Ishikawa (cell line): ENCODE data around the gene TBC1D1.

Experiments
- CEBPB ChIP-seq: IDR thresholded peaks from 2 replicates; pipeline ENCODE4 v1.6.1; 2012
- CREB1 ChIP-seq: IDR thresholded peaks from 2 replicates; pipeline ENCODE4 v1.6.1; 2012; ENCODE audit warnings: low read depth
- EGR1 ChIP-seq: IDR thresholded peaks from 2 replicates; pipeline ENCODE4 v1.6.1; 2012
- EP300 ChIP-seq: IDR thresholded peaks from 2 replicates; pipeline ENCODE4 v1.6.1; 2012; ENCODE audit warnings: borderline replicate concordance
- FOXM1 ChIP-seq: IDR thresholded peaks from 2 replicates; pipeline ENCODE4 v1.6.1; 2012; ENCODE audit warnings: low read depth, borderline replicate concordance
- NFIC ChIP-seq: IDR thresholded peaks from 2 replicates; pipeline ENCODE4 v1.6.1; 2012
- RAD21 ChIP-seq: IDR thresholded peaks from 2 replicates; pipeline ENCODE4 v1.6.1; 2012; ENCODE audit warnings: low read depth
- TAF1 ChIP-seq: IDR thresholded peaks from 2 replicates; pipeline ENCODE4 v1.6.1; 2012; ENCODE audit warnings: low read depth, mild to moderate bottlenecking
- TCF12 ChIP-seq: IDR thresholded peaks from 2 replicates; pipeline ENCODE4 v1.6.1; 2012; ENCODE audit warnings: low read depth
- TEAD4 ChIP-seq: IDR thresholded peaks from 2 replicates; pipeline ENCODE4 v1.6.1; 2012
- TF ChIP-seq, protein P1 (sequence below): IDR thresholded peaks from 2 replicates; pipeline ENCODE4 v1.6.1; 2012
- TF ChIP-seq, protein P2 (sequence below): IDR thresholded peaks from 2 replicates; pipeline ENCODE4 v1.6.1; 2012; ENCODE audit warnings: low read depth, mild to moderate bottlenecking

DNA sequence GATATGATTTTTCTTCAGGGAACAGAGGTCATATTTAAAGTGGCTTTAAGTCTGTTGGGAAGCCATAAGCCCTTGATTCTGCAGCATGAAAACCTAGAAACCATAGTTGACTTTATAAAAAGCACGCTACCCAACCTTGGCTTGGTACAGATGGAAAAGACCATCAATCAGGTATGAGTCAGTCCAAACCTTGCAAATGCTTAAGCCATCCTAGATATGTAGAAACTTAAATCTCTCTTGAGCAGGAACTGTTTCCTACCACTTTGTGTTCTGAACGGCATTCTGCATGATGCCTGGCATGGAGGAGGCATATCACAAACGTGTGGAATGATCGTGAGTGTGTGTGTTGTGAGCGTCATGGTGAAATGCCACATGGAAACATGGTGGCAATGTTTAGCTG lies 234.1 kb downstream of the TBC1D1 start:
- no peak for TF ChIP-seq RAD21
- TF ChIP-seq EGR1 = no peak
- TF ChIP-seq FOXM1 = no peak
- no peak for TF ChIP-seq TAF1
- no peak for TF ChIP-seq TCF12
- TF ChIP-seq CEBPB = no peak
- no peak for TF ChIP-seq TEAD4
- no peak for TF ChIP-seq EP300
- TF ChIP-seq CREB1 = no peak
- TF ChIP-seq NFIC = no peak
- TF ChIP-seq, protein P1, sequence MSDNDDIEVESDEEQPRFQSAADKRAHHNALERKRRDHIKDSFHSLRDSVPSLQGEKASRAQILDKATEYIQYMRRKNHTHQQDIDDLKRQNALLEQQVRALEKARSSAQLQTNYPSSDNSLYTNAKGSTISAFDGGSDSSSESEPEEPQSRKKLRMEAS = no peak
- TF ChIP-seq, protein P2, sequence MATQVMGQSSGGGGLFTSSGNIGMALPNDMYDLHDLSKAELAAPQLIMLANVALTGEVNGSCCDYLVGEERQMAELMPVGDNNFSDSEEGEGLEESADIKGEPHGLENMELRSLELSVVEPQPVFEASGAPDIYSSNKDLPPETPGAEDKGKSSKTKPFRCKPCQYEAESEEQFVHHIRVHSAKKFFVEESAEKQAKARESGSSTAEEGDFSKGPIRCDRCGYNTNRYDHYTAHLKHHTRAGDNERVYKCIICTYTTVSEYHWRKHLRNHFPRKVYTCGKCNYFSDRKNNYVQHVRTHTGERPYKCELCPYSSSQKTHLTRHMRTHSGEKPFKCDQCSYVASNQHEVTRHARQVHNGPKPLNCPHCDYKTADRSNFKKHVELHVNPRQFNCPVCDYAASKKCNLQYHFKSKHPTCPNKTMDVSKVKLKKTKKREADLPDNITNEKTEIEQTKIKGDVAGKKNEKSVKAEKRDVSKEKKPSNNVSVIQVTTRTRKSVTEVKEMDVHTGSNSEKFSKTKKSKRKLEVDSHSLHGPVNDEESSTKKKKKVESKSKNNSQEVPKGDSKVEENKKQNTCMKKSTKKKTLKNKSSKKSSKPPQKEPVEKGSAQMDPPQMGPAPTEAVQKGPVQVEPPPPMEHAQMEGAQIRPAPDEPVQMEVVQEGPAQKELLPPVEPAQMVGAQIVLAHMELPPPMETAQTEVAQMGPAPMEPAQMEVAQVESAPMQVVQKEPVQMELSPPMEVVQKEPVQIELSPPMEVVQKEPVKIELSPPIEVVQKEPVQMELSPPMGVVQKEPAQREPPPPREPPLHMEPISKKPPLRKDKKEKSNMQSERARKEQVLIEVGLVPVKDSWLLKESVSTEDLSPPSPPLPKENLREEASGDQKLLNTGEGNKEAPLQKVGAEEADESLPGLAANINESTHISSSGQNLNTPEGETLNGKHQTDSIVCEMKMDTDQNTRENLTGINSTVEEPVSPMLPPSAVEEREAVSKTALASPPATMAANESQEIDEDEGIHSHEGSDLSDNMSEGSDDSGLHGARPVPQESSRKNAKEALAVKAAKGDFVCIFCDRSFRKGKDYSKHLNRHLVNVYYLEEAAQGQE = no peak
